Amniotic epithelial cell (primary cell): ENCODE results near the gene LRCOL1.

Experiments
- DNase-seq: peaks from one replicate; pipeline ENCODE4 v3.0.0-alpha.2; 2010; ENCODE audit warnings: low read depth

Gene LRCOL1

GRCh38 chr12:132635076-132635955, 24.9 kb upstream of the LRCOL1 start:
- DNase-seq = no peak

GRCh38 chr12:132634411-132634990, 24.1 kb upstream of the LRCOL1 start:
- DNase-seq = no peak

GRCh38 chr12:132633901-132634300, 23.5 kb upstream of the LRCOL1 start:
- no peak for DNase-seq

GRCh38 chr12:132633398-132633797, 23.0 kb upstream of the LRCOL1 start:
- DNase-seq = no peak

GRCh38 chr12:132632521-132633228, 22.3 kb upstream of the LRCOL1 start:
- no peak for DNase-seq

GRCh38 chr12:132631666-132632065, 21.3 kb upstream of the LRCOL1 start:
- no peak for DNase-seq

- no peak for DNase-seq
These were observed 20.3 kb upstream of the LRCOL1 start for GRCh38 chr12:132630672-132631071.

- DNase-seq = no peak
These were observed 18.9 kb upstream of the LRCOL1 start for GRCh38 chr12:132629330-132629729.

GRCh38 chr12:132625731-132626430, 15.5 kb upstream of the LRCOL1 start:
- DNase-seq = no peak

- no peak for DNase-seq
These were observed 14.7 kb upstream of the LRCOL1 start for GRCh38 chr12:132624910-132625630.

GRCh38 chr12:132624186-132624855, 13.9 kb upstream of the LRCOL1 start:
- no peak for DNase-seq

- DNase-seq = no peak
These were observed 12.9 kb upstream of the LRCOL1 start for GRCh38 chr12:132623072-132623869.

- DNase-seq = peak; percentile 89
These were observed 12.2 kb upstream of the LRCOL1 start for GRCh38 chr12:132622437-132623071.

GRCh38 chr12:132621657-132622435, 11.5 kb upstream of the LRCOL1 start:
- DNase-seq = no peak

- DNase-seq = no peak
These were observed 10.7 kb upstream of the LRCOL1 start for GRCh38 chr12:132620899-132621656.

- no peak for DNase-seq
These were observed 9.9 kb upstream of the LRCOL1 start for GRCh38 chr12:132620113-132620898.

GRCh38 chr12:132619386-132620112, 9.2 kb upstream of the LRCOL1 start:
- no peak for DNase-seq
